Activated gamma-delta T cell (primary cell): ENCODE data around the gene ACSM3.
"Not testable (repeated sequence)": the region's sequence is repeated elsewhere in the genome, so short reads cannot be mapped to it uniquely, and the experiment has no call there.

Source experiments
- DNase-seq: peaks from one replicate; lab custom pipeline; 2025; lab: John Stamatoyannopoulos, UW

ACSM3 gene

GRCh38 chr16:20760346-20760745 lies 3.5 kb upstream of the ACSM3 start:
- no peak for DNase-seq

DNA sequence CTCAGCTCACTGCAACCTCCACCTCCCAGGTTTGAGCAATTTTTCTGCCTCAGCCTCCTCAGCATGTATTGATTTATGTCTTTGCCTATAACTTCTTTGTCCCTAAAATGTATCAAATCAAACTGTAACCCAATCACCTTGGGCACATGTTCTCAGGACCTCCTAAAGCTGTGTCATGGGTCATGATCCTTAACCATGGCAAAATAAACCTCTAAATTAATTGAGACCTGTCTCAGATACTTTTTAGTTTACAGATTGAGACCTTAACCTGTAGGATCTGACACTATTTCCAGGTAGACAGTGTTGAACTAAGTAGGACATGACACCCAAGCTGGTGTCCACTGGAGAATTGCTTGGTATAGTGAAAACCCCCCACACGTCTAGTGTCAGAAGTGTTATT lies 2.6 kb upstream of the ACSM3 start:
- no peak for DNase-seq

- no peak for DNase-seq
These were observed 1.2 kb upstream of the ACSM3 start for GRCh38 chr16:20762404-20763123.

DNA sequence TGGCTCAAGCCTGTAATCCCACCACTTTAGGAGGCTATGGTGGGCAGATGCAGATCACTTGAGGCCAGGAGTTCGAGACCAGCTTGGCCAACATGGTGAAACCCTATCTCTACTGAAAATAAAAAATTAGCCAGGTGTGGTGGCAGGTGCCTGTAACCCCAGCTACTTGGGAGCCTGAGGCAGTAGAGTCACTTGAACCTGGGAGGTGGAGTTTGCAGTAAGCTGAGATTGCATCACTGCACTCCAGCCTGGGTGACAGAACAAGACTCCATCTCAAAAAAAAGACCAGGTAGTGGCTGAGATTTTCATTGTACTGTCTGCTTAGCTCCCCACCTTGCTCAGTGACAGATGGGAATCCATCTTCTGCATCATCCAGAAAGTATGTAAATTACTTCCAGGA lies 634 bp downstream of the ACSM3 start:
- not testable (repeated sequence) for DNase-seq

- DNase-seq, result no peak
These were observed 1.9 kb downstream of the ACSM3 start for GRCh38 chr16:20765732-20766131.

GRCh38 chr16:20766294-20766693 lies 2.5 kb downstream of the ACSM3 start:
- DNase-seq, result no peak

DNA sequence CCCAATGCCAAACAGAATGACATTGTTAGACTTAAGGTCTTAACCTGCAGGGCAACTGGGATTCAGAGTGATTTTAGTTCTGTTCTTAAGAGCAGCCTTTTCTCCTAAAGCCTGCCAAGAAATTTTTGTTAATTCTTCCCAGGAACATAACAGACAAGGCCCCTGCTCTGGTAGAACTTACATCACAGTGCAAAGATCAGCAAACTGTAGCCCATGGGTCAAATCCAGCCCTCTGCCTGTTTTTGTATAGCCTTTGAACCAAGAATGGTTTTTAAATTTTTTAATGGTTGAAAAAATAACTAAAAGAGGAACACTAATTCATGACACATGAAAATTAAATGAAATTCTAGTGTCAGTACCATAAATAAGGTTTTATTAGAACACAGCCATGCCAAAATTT lies 3.8 kb downstream of the ACSM3 start:
- DNase-seq, result no peak

DNA sequence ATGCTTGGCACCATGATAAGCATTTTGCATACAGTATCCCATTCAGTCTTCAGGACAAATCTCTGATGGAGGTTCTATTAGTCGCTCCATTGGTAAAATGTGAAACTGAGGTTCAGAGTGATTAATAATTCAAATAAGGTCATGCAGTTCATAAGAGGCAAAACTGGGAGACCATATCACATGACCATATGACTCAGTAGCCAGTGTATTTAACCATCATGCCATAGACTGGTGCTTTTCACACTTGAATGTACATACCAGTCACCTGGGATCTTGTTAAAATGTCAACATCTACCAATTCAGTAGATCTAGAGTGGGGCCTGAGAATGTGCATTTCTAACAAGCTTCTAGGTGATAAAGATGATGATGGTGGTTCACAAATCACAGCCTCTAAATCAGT lies 4.3 kb downstream of the ACSM3 start:
- DNase-seq, result no peak

DNA sequence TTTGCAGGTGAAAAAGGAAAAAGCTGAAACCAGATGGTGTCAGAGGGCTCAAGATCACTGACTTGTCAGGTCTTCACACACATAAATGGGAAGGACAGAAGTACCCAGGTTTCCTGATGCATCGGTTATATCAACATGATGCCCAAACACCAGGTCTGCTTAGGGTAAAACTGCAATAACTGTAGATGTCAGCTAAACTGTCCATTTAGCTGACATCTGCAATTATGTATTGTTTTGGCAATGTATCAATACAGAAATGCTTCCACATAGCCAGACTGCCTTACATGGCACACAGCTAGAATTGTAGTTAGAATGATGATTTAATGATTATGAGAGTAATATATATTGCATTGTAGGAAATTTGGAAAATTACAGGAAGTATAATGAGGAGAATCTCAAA lies 5.0 kb downstream of the ACSM3 start:
- DNase-seq, result no peak

DNA sequence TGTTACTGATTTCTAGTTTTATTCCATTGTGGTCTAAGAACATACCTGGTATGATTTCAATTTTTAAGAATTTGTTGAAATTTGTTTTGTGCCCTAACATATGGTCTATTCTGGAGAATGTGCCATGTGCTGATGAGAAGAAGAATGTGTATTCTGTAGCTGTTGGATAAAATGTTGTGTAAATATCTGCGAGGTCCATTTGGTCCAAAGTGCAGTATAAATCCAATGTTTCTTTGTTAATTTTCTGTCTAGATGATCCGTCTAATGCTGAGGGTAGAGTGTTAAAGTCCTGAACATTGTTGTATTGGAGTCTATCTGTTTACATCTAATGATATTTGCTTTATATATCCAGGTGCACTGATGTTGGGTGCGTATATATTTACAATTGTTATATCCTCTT lies 9.9 kb downstream of the ACSM3 start:
- DNase-seq, result no peak

GRCh38 chr16:20774703-20775362 lies 11.0 kb downstream of the ACSM3 start:
- DNase-seq, result no peak

- no peak for DNase-seq
These were observed 17.9 kb downstream of the ACSM3 start for GRCh38 chr16:20781697-20782096.

GRCh38 chr16:20782470-20782869 lies 18.7 kb downstream of the ACSM3 start:
- no peak for DNase-seq

GRCh38 chr16:20784204-20784603 lies 20.4 kb downstream of the ACSM3 start:
- no peak for DNase-seq

DNA sequence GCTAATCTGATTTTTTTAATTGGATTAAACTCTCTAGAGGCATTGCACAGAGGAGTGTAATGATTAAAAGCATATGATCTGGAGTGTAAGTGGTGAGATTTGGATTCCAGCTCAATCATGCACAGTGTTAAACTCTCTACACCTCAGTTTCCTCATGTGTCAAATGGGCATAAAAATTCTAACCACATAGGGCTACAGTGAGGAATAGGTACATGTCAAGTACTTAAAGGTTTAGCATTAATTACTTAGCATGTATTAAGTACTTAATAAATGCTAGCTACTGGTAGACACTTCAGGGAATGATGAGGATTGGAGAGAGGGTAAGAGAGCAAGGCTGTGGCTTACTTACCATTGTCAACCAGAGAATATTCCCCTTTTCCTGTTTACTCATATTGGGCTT lies 25.3 kb downstream of the ACSM3 start:
- DNase-seq, result no peak

GRCh38 chr16:20791923-20792612 lies 28.3 kb downstream of the ACSM3 start:
- DNase-seq, result no peak

DNA sequence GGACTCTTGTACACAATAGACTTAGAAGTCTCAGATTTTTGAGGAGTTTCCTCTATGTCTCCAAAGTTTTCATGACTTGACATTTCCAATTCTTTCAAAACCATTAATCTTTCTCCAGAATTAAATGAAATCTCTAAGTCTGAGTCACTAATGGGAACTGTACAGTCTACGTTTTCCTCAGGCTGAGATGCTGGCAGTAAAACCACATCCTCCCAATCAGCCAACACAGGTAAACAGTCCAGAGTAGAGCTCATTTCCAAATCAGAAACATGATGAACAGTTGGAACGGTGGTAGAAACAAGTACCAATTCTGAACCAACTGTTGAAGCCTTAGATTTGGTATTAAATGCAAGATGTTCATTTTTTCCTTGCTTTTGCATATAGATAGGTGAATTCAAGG lies 34.5 kb downstream of the ACSM3 start:
- no peak for DNase-seq

DNA sequence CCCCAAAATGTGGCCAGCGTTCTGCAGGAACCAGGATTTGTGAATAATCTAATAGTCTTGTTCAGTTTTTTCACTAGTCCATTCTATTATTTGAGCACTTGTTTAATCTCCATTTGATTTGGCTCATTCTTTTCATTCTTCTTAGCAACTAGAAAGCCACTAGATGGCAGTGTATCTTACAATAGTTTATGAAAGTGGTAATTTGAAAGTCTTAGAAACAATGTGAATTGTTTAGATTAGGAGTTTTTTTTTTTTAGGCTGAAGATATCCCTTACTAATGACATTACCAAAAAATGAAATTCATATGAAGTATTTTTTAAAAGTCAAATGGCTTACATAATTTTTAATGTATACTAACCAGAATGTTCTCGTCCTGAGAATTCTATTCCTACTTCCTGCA lies 35.8 kb downstream of the ACSM3 start:
- DNase-seq, result no peak

- DNase-seq, result no peak
These were observed 37.5 kb downstream of the ACSM3 start for GRCh38 chr16:20801278-20801677.

- DNase-seq, result no peak
These were observed 39.4 kb downstream of the ACSM3 start for GRCh38 chr16:20803192-20803560.

GRCh38 chr16:20803561-20804214 lies 39.9 kb downstream of the ACSM3 start:
- no peak for DNase-seq

DNA sequence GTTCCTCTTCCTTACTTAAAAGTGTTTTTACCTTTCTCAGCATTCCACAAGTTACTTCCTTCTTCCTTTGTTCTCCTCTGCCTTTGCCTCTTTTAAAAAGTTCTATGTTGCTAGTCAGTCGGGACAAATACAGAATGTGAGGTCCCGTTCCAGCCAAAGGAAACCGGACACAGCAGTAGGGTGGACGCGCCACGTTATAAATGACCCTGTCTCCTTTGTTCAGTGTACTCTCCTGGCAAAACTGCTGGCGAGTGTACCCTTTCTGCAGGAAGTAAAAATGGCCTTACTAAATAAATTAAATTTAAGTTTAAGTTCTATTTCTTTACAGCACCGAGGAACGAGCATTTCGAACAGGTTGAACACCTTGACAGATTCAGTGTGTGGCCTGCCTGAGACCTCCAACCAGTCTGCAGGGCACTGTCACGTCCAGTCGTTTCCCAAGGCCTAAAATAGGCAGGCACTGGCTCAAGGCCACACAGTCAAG lies 41.9 kb downstream of the ACSM3 start:
- DNase-seq, result not testable (repeated sequence)
